Mucosa of rectum (tissue), 2 donors: ENCODE results near the gene CYP3A4.
"Not testable (repeated sequence)": the region's sequence is repeated elsewhere in the genome, so short reads cannot be mapped to it uniquely, and the experiment has no call there.

Experiments used
- H3K27ac ChIP-seq, 2 donors: one replicate each; pipeline ENCODE4 v1.7.0; 2013; ENCODE audit warnings: inconsistent platforms in 2 of 2, low read depth in 2 of 2, low read length in 2 of 2
- H3K27me3 ChIP-seq, 2 donors: one replicate each; pipeline ENCODE4 v1.7.0; 2013; ENCODE audit warnings: low read length in 2 of 2; ENCODE audit not compliant: control insufficient read depth in 2 of 2, insufficient read depth in 2 of 2
- H3K36me3 ChIP-seq, 2 donors: one replicate each; pipeline ENCODE4 v1.7.0; 2013; ENCODE audit warnings: low read length in 2 of 2; ENCODE audit not compliant: control insufficient read depth in 2 of 2, insufficient read depth in 2 of 2
- H3K4me1 ChIP-seq, 2 donors: one replicate each; pipeline ENCODE4 v1.7.0; 2013; ENCODE audit warnings: low read length in 2 of 2, mild to moderate bottlenecking in 1 of 2; ENCODE audit not compliant: control insufficient read depth in 2 of 2, insufficient read depth in 2 of 2
- H3K4me3 ChIP-seq, 2 donors: one replicate each; pipeline ENCODE4 v1.7.0; 2013; ENCODE audit warnings: low read length in 2 of 2
- H3K9ac ChIP-seq, 2 donors: one replicate each; pipeline ENCODE4 v1.7.0; 2013; ENCODE audit warnings: low read length in 2 of 2, low read depth in 1 of 2, mild to moderate bottlenecking in 1 of 2
- H3K9me3 ChIP-seq, 2 donors: one replicate each; pipeline ENCODE4 v1.7.0; 2013; ENCODE audit warnings: low read length in 2 of 2; ENCODE audit not compliant: control insufficient read depth in 2 of 2
- donor health status: healthy.
- donor health status: Normal muscosa, but diverticular disease.

The CYP3A4 gene

GRCh38 chr7:99782012-99782953 lies 1.7 kb downstream of the CYP3A4 start:
- Histone ChIP-seq H3K9me3 (no peaks in the 10 kb centered on the region), H3K27me3 (no peaks in the 10 kb centered on the region), H3K4me1 (no peaks in the 10 kb centered on the region), H3K4me3 (no peak overlapping the region), H3K36me3 (no peaks in the 10 kb centered on the region), H3K27ac (no peak overlapping the region), H3K9ac (no peak overlapping the region)

DNA sequence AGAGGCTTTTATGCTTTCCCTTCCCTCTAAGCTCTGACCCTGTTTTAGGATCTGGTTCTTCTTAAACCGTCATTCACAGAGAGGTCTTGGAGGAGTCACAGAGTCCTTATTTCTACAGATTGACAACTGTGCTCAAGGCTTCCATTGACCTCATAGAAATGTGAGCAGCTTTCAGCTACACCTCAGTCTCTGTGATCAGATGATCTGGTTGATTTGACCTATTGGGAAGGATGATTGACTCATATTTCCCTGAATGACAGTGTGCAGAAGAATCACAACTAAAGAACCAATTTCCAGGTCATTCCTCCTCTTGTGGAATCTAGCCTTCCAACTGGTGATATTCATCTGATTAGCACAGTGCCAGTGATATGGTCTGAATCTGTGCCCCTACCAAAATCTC lies 3.4 kb downstream of the CYP3A4 start:
- Histone ChIP-seq H3K4me1 (no peaks in the 10 kb centered on the region), H3K9ac (no peak overlapping the region), H3K27ac (no peak overlapping the region), H3K27me3 (no peaks in the 10 kb centered on the region), H3K9me3 (no peaks in the 10 kb centered on the region), H3K36me3 (no peaks in the 10 kb centered on the region), H3K4me3 (no peak overlapping the region)

DNA sequence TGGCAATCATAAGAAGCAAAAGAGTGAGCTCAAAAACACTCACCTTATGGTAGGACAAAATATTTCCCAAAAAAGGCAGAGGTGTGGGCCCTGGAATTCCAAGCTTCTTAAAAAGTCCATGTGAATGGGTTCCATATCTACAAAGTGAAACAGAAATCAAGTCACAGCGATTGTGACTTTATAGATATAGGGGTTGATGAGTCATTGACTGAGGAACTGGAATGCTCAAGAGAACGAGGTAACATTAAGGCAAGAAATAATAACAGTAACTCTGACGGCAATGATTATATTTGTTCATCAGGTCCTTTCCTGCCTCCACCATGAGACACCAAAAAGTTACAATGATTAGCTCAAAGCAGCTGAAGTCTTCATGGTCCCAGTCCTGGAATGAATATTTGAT lies 4.0 kb downstream of the CYP3A4 start:
- Histone ChIP-seq H3K4me1 (no peaks in the 10 kb centered on the region), H3K36me3 (no peaks in the 10 kb centered on the region), H3K9ac (no peak overlapping the region), H3K4me3 (no peak overlapping the region), H3K27me3 (no peaks in the 10 kb centered on the region), H3K9me3 (no peaks in the 10 kb centered on the region), H3K27ac (no peak overlapping the region)

GRCh38 chr7:99778880-99779279 lies 5.1 kb downstream of the CYP3A4 start:
- Histone ChIP-seq H3K9me3 (no peaks in the 10 kb centered on the region), H3K27ac (no peak overlapping the region), H3K27me3 (no peaks in the 10 kb centered on the region), H3K4me1 (no peaks in the 10 kb centered on the region), H3K4me3 (no peak overlapping the region), H3K9ac (no peak overlapping the region), H3K36me3 (no peaks in the 10 kb centered on the region)

DNA sequence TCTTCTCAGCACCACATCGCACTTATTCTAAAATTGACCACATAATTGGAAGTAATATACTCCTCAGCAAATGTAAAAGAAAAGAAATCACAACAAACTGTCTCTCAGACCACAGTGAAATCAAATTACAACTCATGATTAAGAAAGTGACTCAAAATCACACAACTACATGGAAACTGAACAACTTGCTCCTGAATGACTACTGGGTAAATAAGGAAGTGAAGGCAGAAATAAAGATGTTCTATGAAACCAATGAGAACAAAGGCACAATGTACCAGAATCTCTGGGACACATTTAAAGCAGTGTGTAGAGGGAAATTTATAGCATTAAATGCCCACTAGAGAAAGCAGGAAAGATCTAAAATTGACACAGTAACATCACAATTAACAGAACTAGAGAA lies 10.6 kb downstream of the CYP3A4 start:
- H3K27ac ChIP-seq, result peak overlapping the region; percentile 77 to 79
- not testable (repeated sequence) for H3K4me3 ChIP-seq, H3K9me3 ChIP-seq, H3K27me3 ChIP-seq, H3K4me1 ChIP-seq, H3K9ac ChIP-seq, H3K36me3 ChIP-seq

GRCh38 chr7:99772565-99772964 lies 11.4 kb downstream of the CYP3A4 start:
- Histone ChIP-seq H3K36me3 (no peaks in the 10 kb centered on the region), H3K4me3 (no peak overlapping the region), H3K4me1 (peaks cover 6 to 8% of the 10 kb centered on the region in 2 donors), H3K27ac (peak overlapping the region; percentile 77 to 79), H3K9me3 (peaks cover 0 to 1% of the 10 kb centered on the region in 2 donors), H3K27me3 (no peaks in the 10 kb centered on the region), H3K9ac (no peak overlapping the region)

DNA sequence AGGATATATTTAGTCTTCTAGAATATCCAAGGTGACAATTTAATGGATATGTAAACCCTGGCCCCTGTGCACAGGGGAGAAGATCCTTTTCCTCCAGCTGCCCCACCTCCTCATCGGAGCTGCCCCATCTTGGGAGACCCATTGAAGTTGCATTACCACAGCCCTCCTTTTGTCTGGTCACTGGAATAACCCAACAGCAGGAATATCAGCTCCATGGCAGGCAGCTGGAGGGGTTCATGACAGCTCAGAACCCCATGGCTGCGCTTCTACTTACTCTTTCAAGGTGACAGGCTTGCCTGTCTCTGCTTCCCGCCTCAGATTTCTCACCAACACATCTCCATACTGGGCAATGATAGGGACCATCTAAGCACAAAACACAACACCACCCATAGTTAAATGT lies 14.5 kb downstream of the CYP3A4 start:
- not testable (repeated sequence) for H3K4me3 ChIP-seq, H3K36me3 ChIP-seq, H3K27ac ChIP-seq, H3K9me3 ChIP-seq, H3K27me3 ChIP-seq, H3K4me1 ChIP-seq, H3K9ac ChIP-seq

DNA sequence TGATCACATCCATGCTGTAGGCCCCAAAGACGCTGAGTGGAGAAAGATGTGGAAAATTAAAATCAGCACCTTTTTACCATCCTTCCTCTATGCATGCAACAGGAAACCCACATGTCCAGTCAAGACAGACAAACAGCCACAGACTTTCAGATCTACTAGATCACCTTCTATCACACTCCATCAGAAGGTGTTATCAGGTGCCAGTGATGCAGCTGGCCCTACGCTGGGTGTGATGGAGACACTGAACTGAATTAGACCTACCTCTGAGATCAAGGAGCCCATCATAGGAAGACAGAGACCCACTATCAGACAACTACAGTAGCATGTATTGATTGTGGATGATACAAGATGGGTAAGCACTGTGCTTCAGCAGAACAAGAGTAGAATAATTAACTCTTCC lies 15.5 kb downstream of the CYP3A4 start:
- H3K9me3 ChIP-seq, result peaks cover 0 to 1% of the 10 kb centered on the region in 2 donors
- H3K36me3 ChIP-seq, result no peaks in the 10 kb centered on the region
- H3K9ac ChIP-seq, result no peak overlapping the region
- H3K4me3 ChIP-seq, result no peak overlapping the region
- peaks cover 6 to 8% of the 10 kb centered on the region in 2 donors for H3K4me1 ChIP-seq
- H3K27ac ChIP-seq, result no peak overlapping the region
- H3K27me3 ChIP-seq, result no peaks in the 10 kb centered on the region

DNA sequence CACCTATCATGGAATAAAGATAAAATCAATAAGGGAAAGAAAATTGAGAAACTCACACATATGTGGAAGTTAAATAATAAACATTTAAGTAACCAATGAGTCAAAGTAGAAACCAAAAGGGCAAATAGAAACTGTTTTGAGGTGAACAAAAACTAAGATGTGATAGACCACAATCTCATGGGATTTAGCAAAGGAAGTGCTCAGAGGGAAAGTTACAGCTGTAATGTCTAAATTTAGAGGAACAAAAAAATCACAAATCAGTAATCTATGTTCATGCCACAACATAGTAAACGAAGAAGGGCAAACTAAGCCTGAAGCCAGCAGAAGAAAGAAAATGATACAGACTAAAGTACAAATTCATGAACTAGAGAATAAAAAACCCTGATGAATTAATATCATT lies 16.3 kb downstream of the CYP3A4 start:
- no peak overlapping the region for H3K9ac ChIP-seq
- H3K4me1 ChIP-seq, result peaks cover 6 to 8% of the 10 kb centered on the region in 2 donors
- H3K4me3 ChIP-seq, result no peak overlapping the region
- H3K27ac ChIP-seq, result no peak overlapping the region
- no peaks in the 10 kb centered on the region for H3K36me3 ChIP-seq
- peaks cover 0 to 1% of the 10 kb centered on the region in 2 donors for H3K9me3 ChIP-seq
- no peaks in the 10 kb centered on the region for H3K27me3 ChIP-seq

DNA sequence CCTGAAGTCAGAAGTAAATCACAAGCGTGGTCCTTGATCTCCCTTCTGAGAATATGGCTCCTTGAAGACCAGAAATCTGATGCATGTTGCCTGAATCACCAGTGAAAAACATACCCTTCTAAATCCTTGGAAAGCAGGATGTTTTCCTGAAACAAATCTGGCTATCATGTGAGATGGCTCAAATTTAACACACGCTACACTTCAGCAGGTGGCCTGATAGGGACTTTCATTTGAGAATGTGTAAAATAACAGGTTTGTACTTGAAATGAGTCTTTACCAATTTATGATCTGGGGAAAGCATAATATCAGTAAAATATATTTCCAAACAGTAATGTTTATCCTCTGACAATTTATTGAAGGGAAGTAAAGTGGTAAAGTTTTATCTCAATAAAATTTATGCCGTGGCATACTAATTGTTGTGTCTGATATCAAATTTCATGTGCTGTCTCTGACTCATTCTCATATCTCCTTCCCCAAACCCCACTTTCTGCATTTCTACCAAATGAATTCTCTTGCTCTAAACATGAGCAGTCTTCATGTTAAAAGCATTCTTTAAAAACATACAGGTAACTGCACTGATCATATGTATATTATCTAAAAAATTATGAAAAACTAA lies 17.4 kb downstream of the CYP3A4 start:
- Histone ChIP-seq H3K9me3 (peaks cover 0 to 1% of the 10 kb centered on the region in 2 donors), H3K27ac (no peak overlapping the region), H3K9ac (no peak overlapping the region), H3K4me3 (no peak overlapping the region), H3K27me3 (no peaks in the 10 kb centered on the region), H3K4me1 (peaks cover 0 to 2% of the 10 kb centered on the region in 2 donors), H3K36me3 (no peaks in the 10 kb centered on the region)
